Testis (tissue), 3 donors: ENCODE data around the gene CD55. TPM values are rescaled to one million over a fixed set of nuclear protein-coding genes. Genes with fewer than 3 reads are reported as not detected.

Source experiments
- DNase-seq: peaks from one replicate; pipeline ENCODE4 v3.0.0-alpha.2; 2019
- H3K27ac ChIP-seq, 2 donors: fragments of 200-600 bp; sonication (generic); one replicate each; pipeline ENCODE4 v1.5.1; 2019
- H3K27me3 ChIP-seq: fragments of 200-600 bp; sonication (generic); one replicate; pipeline ENCODE4 v1.5.1; 2019
- H3K36me3 ChIP-seq: fragments of 200-600 bp; sonication (generic); one replicate; pipeline ENCODE4 v1.5.1; 2017; ENCODE audit warnings: low read depth; ENCODE audit errors: missing control alignments
- H3K4me1 ChIP-seq: fragments of 200-600 bp; sonication (generic); one replicate; pipeline ENCODE4 v1.5.1; 2019
- H3K4me3 ChIP-seq, 2 donors: fragments of 200-600 bp; sonication (generic); one replicate each; pipeline ENCODE4 v1.5.1; 2017 to 2019
- H3K9me3 ChIP-seq: fragments of 200-600 bp; sonication (generic); one replicate; pipeline ENCODE4 v1.5.1; 2017
- POLR2A ChIP-seq: fragments of 450-650 bp; IDR thresholded peaks from one replicate; pipeline ENCODE4 v1.6.1; 2017; ENCODE audit warnings: antibody characterized with exemption, mild to moderate bottlenecking, moderate library complexity
- WGBS, 2 donors: methylation state at CpG; one replicate each; pipeline ENCODE4 v1.1.5; 2018; 5-methylcytosine and 5-hydroxymethylcytosine counted together
- intact Hi-C: fragments of 100-400 bp; cut with DNase I; formaldehyde crosslinking; loops from one replicate; pipeline ENCODE4 v1.15.1; 2023; ENCODE audit warnings: low total_unique reads
- polyA plus RNA-seq: library from polyadenylated mRNA; stranded (reverse); fragments of 350-450 nt; fragmentation: Illumina TruSeq; extraction: RNeasy Lipid Tissue Mini Kit (QIAGEN cat#74804); gene quantifications from one replicate; pipeline ENCODE4 v1.2.3, GENCODE V29; 2014; ENCODE audit warnings: low read depth, low replicate concordance; ENCODE audit not compliant: insufficient read depth
- total RNA-seq, 2 donors: library from RNA; depleted of rRNA; stranded (reverse); fragments of >200 nt; gene quantifications; one replicate each; pipeline ENCODE4 v1.2.3, GENCODE V29; 2016
- TF ChIP-seq, protein P1 (sequence below), 3 experiments: fragments of 450-650 bp in 2 of 3; fragments of 200-600 bp in 1 of 3; sonication (generic) in 1 of 3; IDR thresholded peaks; one replicate each; pipeline ENCODE4 v1.5.1; 2016 to 2019; ENCODE audit warnings: antibody characterized with exemption in 3 of 3, mild to moderate bottlenecking in 2 of 3, moderate library complexity in 1 of 3

The CD55 gene
- total and polyA plus RNA-seq, 3 donors from 2014 or later, result 38.0 to 60.6 (median 45.7) TPM

- 92 to 100% methylated on average over 2 of the region's 2 CpGs for WGBS, 2 donors
- Histone ChIP-seq H3K27me3 (no peaks in the 10 kb centered on the region), H3K4me3 (no peak overlapping the region), H3K4me1 (no peaks in the 10 kb centered on the region), H3K9me3 (no peaks in the 10 kb centered on the region), H3K27ac (no peak overlapping the region), H3K36me3 (no peaks in the 10 kb centered on the region)
- no peak for TF ChIP-seq POLR2A
- TF ChIP-seq, protein P1, sequence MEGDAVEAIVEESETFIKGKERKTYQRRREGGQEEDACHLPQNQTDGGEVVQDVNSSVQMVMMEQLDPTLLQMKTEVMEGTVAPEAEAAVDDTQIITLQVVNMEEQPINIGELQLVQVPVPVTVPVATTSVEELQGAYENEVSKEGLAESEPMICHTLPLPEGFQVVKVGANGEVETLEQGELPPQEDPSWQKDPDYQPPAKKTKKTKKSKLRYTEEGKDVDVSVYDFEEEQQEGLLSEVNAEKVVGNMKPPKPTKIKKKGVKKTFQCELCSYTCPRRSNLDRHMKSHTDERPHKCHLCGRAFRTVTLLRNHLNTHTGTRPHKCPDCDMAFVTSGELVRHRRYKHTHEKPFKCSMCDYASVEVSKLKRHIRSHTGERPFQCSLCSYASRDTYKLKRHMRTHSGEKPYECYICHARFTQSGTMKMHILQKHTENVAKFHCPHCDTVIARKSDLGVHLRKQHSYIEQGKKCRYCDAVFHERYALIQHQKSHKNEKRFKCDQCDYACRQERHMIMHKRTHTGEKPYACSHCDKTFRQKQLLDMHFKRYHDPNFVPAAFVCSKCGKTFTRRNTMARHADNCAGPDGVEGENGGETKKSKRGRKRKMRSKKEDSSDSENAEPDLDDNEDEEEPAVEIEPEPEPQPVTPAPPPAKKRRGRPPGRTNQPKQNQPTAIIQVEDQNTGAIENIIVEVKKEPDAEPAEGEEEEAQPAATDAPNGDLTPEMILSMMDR (IDR thresholded peaks at IDR 0.05), result no peak
- no peak for DNase-seq
- intact Hi-C loops, result no loop called here
Observed at GRCh38 chr1:207279652-207280051, 41.8 kb upstream of the CD55 start.

DNA sequence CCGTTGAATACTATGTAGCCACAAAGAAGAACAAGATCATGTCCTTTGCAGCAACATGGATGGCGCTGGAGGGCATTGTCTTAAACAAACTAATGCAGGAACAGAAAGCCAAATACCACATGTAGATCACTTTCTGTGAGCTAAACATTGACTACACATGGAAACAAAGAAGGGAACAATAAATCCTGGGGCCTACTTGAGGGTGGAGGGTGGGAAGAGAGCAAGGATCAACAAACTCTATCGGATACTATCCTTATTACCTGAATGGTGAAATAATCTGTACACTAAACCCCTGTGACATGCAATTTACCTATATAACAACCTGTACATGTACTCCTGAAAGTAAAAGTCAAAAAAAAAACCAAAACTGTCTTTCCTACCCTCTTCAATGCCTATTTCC lies 40.8 kb upstream of the CD55 start:
- no peaks in the 10 kb centered on the region for H3K4me1 ChIP-seq
- no peaks in the 10 kb centered on the region for H3K9me3 ChIP-seq
- no peak overlapping the region for H3K4me3 ChIP-seq
- no peak for DNase-seq
- no peaks in the 10 kb centered on the region for H3K27me3 ChIP-seq
- intact Hi-C loops, result no loop called here
- TF ChIP-seq, protein P1 (IDR thresholded peaks at IDR 0.05), result no peak
- no peak overlapping the region for H3K27ac ChIP-seq
- H3K36me3 ChIP-seq, result no peaks in the 10 kb centered on the region
- 96 to 97% methylated on average over 3 of the region's 3 CpGs for WGBS, 2 donors

DNA sequence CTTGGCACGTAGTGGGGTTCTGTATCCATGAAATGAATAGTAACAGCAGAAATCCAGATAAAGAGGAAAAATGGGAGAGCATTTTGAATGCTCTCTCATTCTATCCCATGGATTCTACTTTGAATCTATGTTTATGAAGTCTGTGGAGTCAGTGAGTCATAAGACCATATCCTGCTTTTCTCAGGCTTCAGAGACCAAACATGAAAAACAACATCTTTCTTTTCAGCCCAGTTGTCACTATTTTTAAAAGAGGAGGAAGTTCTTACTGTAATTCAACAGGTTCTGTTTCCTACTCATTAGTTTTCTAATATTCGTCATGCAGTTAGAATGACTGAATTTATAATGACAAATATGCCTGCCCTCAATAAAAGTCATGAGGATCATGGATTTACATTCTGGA lies 39.4 kb upstream of the CD55 start:
- Histone ChIP-seq H3K9me3 (no peaks in the 10 kb centered on the region), H3K27me3 (no peaks in the 10 kb centered on the region), H3K4me1 (no peaks in the 10 kb centered on the region), H3K4me3 (no peak overlapping the region), H3K36me3 (no peaks in the 10 kb centered on the region), H3K27ac (no peak overlapping the region)
- TF ChIP-seq, protein P1 (IDR thresholded peaks at IDR 0.05), result no peak
- no peak for TF ChIP-seq POLR2A
- DNase-seq, result no peak
- 70 to 75% methylated on average over 2 of the region's 2 CpGs for WGBS, 2 donors
- intact Hi-C loops, result no loop called here

DNA sequence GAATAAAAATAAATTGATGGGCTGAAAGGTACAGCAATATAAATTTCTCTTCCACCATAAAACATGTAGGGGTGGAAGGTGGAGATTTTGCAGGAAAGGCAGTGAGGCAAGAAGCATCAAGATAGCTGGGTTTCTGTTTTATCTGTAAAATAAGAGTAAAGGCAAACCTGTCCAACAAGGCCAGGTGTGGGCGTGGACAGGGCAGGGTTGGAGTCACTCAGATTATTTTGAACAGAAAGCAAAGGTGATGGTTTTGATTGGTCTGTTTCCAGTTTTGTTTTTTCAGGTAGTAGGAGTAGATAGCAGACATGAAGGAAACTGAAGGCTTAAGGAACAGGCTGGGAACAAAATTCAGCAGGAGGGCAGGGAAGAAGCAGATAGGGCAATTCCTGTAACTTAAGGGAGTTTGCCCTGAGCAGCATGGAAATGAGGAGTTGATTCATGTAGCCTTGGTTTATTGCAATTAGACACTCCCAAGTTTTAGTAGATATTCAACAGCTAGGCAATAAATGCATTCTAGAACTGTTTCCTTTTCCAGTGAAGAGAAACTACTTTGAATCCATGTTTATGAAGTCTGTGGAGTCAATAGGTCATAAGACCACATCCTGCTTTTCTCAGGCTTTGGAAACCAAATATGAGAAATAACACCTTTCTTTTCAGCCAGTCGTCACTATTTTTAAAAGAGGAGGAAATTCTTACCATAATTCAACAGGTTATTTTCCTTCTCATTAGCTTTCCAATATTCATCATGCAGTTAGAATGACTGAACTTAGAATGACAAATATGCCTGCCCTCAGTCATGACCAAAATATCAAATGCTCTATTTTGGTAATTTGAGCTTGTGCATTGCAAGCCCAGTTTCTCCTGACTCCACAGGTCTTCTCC lies 38.7 kb upstream of the CD55 start:
- TF ChIP-seq, protein P1 (IDR thresholded peaks at IDR 0.05), result no peak
- TF ChIP-seq POLR2A, result no peak
- H3K4me1 ChIP-seq, result no peaks in the 10 kb centered on the region
- no peak overlapping the region for H3K4me3 ChIP-seq
- H3K9me3 ChIP-seq, result no peaks in the 10 kb centered on the region
- H3K27me3 ChIP-seq, result no peaks in the 10 kb centered on the region
- 72 to 74% methylated on average over 2 of the region's 2 CpGs for WGBS, 2 donors
- intact Hi-C loops, result no loop called here
- DNase-seq, result no peak
- no peaks in the 10 kb centered on the region for H3K36me3 ChIP-seq
- no peak overlapping the region for H3K27ac ChIP-seq

- Histone ChIP-seq H3K4me1 (no peaks in the 10 kb centered on the region), H3K27me3 (no peaks in the 10 kb centered on the region), H3K36me3 (no peaks in the 10 kb centered on the region), H3K4me3 (no peak overlapping the region), H3K9me3 (no peaks in the 10 kb centered on the region), H3K27ac (no peak overlapping the region)
- WGBS, 2 donors, result 91 to 100% methylated on average over 1 of the region's 1 CpG
- DNase-seq, result no peak
- intact Hi-C loops, result no loop called here
- TF ChIP-seq, protein P1 (IDR thresholded peaks at IDR 0.05), result no peak
- no peak for TF ChIP-seq POLR2A
Observed at GRCh38 chr1:207283421-207283820, 38.1 kb upstream of the CD55 start.
